B cell (primary cell): ENCODE data around the gene CDRT15.

ENCODE experiments used
- CTCF ChIP-seq: fragments of 200-600 bp; IDR thresholded peaks from one replicate; pipeline ENCODE4 v1.8.0; 2022; ENCODE audit warnings: antibody characterized with exemption, mild to moderate bottlenecking
- EZH2 ChIP-seq: IDR thresholded peaks from 2 replicates; pipeline ENCODE4 v1.6.1; 2012; ENCODE audit warnings: borderline replicate concordance, low read depth, mild to moderate bottlenecking, moderate library complexity, low read length; ENCODE audit not compliant: insufficient read depth, poor library complexity, severe bottlenecking

GRCh38 chr17:14225254-14225980 lies 11.2 kb downstream of the CDRT15 start:
- TF ChIP-seq CTCF = no peak
- no peak for TF ChIP-seq EZH2
